HAP-1 (cell line): ENCODE measurements around the gene SIT1.

Experiments used
- DNase-seq, 2 experiments: peaks; one replicate each; pipeline ENCODE4 v3.0.0-alpha.2; 2016 to 2020; ENCODE audit warnings: low spot score in 2 of 2
- H3K27me3 ChIP-seq: fragments of 250-450 bp; sonication (Bioruptor Pico); 2 replicates; pipeline ENCODE4 v1.5.1; 2020; ENCODE audit warnings: low read depth, mild to moderate bottlenecking, moderate library complexity
- H3K36me3 ChIP-seq: fragments of 250-450 bp; sonication (Bioruptor Pico); replicated peaks from 2 replicates; pipeline ENCODE4 v1.5.1; 2020; ENCODE audit warnings: mild to moderate bottlenecking
- H3K4me1 ChIP-seq: fragments of 250-450 bp; sonication (Bioruptor Pico); 2 replicates; pipeline ENCODE4 v1.5.1; 2020; ENCODE audit warnings: mild to moderate bottlenecking
- H3K4me3 ChIP-seq: fragments of 250-450 bp; sonication (Bioruptor Pico); 2 replicates; pipeline ENCODE4 v1.5.1; 2020; ENCODE audit warnings: mild to moderate bottlenecking, moderate library complexity
- H3K9me3 ChIP-seq: fragments of 250-450 bp; sonication (Bioruptor Pico); 2 replicates; pipeline ENCODE4 v1.5.1; 2020; ENCODE audit warnings: mild to moderate bottlenecking, moderate library complexity
- in situ Hi-C: fragments of 300-500 bp; cut with MboI; formaldehyde crosslinking; loops from 3 replicates; pipeline ENCODE4 v1.14.3; 2020; ENCODE audit warnings: low sequenced_read_pairs, inconsistent platforms, mixed read lengths

Gene SIT1, protein sequence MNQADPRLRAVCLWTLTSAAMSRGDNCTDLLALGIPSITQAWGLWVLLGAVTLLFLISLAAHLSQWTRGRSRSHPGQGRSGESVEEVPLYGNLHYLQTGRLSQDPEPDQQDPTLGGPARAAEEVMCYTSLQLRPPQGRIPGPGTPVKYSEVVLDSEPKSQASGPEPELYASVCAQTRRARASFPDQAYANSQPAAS

GRCh38 chr9:35650341-35651158, at the start of gene SIT1:
SIT1 (minus strand) TSS chr9:35650931; CDS start chr9:35650853, 78 bp downstream.
- Histone ChIP-seq H3K27me3 (no peaks in the 10 kb centered on the region), H3K4me1 (peaks cover 7% of the 10 kb centered on the region), H3K9me3 (no peaks in the 10 kb centered on the region), H3K36me3 (no peaks in the 10 kb centered on the region), H3K4me3 (no peak within 1 kb of the TSS)
- DNase-seq: no peak
- in situ Hi-C loops: no loop called here

- no peak for DNase-seq
Measured at GRCh38 chr9:35700031-35700430, 49.3 kb upstream of the SIT1 start.

DNA sequence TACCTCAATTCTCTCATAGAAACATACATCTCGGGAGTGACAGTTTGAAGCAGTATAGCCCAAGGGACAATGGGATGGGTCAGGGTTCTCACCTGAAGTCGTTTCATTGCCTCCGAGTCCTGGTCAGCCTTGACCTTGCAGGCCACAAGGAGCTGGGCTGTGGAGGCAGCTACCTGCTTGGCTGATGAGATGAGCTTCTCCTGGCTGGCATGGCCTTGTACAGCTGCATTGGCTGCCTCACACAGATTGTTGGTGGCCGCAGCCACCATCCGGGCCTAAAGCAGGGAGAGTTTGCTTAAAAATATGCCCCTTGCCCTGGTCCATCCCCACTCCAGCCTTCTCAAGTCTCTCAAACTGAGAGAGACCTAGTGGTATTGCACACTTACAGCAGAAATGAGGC, 47.5 kb upstream of the SIT1 start:
- H3K27me3 ChIP-seq: no peaks in the 10 kb centered on the region
- H3K36me3 ChIP-seq: peaks cover 74% of the 10 kb centered on the region
- in situ Hi-C loops: no loop called here
- H3K4me1 ChIP-seq: peaks cover 6% of the 10 kb centered on the region; the same call in 1 of the 2 replicates
- no peaks in the 10 kb centered on the region for H3K9me3 ChIP-seq
- no peak overlapping the region for H3K4me3 ChIP-seq
- no peak for DNase-seq

More at GRCh38 chr9:35700031-35700430, 49.3 kb upstream of the SIT1 start:
- peaks cover 2% of the 10 kb centered on the region; the same call in 1 of the 2 replicates for H3K4me1 ChIP-seq
- no peaks in the 10 kb centered on the region for H3K9me3 ChIP-seq
- in situ Hi-C loops: no loop called here
- no peak overlapping the region for H3K4me3 ChIP-seq
- H3K27me3 ChIP-seq: no peaks in the 10 kb centered on the region
- H3K36me3 ChIP-seq: peaks cover 92% of the 10 kb centered on the region

DNA sequence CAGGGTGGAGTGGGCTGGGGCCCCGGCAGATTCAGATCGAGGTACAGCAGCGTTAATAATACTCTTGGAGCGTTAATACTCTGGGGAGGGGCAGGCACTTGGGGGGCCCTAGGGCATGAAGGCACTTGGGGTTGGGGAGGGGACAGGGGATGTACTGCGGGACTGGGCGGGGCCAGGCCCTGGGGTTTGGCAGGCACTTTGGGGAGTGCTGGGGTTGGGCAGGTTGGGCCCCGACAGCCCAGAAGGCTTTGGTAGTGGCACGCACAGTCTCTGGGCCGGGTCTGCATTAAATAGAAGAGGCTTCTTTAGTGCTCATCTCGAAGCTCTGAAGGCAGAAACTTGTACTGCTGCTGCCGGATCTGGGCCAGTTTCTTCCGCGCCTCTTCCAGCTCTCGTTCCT, 46.8 kb upstream of the SIT1 start:
- in situ Hi-C loops: no loop called here
- no peak for DNase-seq
- Histone ChIP-seq H3K4me1 (peaks cover 6% of the 10 kb centered on the region; the same call in 1 of the 2 replicates), H3K27me3 (no peaks in the 10 kb centered on the region), H3K4me3 (no peak overlapping the region), H3K9me3 (no peaks in the 10 kb centered on the region), H3K36me3 (peaks cover 66% of the 10 kb centered on the region)

DNA sequence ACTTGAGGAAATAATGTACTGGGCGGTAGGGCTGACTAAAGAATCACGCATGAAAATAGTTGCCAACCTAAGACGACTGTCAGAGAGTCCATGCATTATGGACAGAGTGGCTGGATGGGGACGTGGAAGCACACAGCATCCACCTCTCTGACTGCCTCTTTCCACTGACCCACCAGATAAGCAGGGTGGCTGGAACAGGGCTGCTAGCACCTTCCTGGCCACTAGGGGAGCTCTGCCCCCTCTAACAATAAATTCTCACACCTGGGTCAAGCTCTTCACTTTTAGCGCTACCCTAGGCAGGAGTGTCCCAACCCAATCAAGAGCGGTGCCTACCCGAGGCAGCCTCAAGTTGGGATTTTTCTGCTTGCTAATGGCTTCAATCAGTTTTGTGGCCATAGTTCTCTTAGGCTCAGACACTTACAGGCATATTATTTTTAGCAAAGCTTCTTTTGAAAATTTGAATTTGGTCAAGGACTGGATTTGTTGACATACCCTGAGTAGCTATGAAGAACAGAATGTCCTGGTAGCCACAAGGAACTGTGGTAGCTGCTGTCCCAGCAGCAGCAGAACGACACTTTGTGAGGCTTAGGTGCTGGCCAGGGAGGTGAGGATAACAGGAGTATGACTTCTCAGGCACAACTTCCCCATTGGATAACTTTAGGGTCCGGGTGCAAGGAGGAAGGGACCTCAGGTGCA, 45.9 kb upstream of the SIT1 start:
- Histone ChIP-seq H3K36me3 (peaks cover 58% of the 10 kb centered on the region), H3K9me3 (no peaks in the 10 kb centered on the region), H3K4me3 (no peak overlapping the region), H3K4me1 (peaks cover 6% of the 10 kb centered on the region; the same call in 1 of the 2 replicates), H3K27me3 (no peaks in the 10 kb centered on the region)
- peak; percentile 34 to 75 for DNase-seq
- in situ Hi-C loops: no loop called here

GRCh38 chr9:35695943-35696401, 45.2 kb upstream of the SIT1 start:
- Histone ChIP-seq H3K27me3 (no peaks in the 10 kb centered on the region), H3K4me1 (peaks cover 6% of the 10 kb centered on the region; the same call in 1 of the 2 replicates), H3K9me3 (no peaks in the 10 kb centered on the region), H3K4me3 (no peak overlapping the region), H3K36me3 (peaks cover 51% of the 10 kb centered on the region)
- no peak for DNase-seq
- in situ Hi-C loops: no loop called here

DNA sequence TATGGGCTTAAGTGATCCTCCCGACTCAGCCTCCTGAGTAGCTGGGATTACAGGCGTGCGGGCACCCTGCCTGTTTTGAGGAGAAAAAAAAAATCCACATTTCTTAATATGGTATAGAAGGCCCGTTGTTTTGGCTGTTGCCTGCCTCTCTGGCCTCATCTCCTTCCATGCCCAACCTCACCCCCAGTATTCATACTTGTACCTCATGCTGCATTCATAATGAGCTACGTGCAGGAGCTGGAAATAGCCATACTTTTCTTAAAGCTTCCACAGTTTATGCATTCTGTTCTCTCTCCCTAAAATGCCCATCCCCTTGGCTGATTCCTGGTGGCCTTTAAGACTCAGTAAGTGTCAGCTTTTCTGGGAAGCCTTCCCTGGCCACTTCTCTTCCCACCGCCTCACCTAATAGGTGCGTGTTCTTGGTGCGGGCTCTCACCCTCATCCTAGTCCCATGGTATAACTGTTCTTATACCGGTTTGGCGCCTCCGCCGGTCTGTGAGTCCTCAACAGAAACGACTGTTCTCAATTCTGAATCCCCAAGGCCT, 41.1 kb upstream of the SIT1 start:
- Histone ChIP-seq H3K27me3 (no peaks in the 10 kb centered on the region), H3K9me3 (no peaks in the 10 kb centered on the region), H3K4me3 (no peak overlapping the region; the same call in 1 of the 2 replicates), H3K36me3 (peaks cover 9% of the 10 kb centered on the region), H3K4me1 (peaks cover 6% of the 10 kb centered on the region)
- in situ Hi-C loops: no loop called here
- DNase-seq: no peak

GRCh38 chr9:35691334-35691650, 40.6 kb upstream of the SIT1 start:
- in situ Hi-C loops: no loop called here
- peaks cover 5% of the 10 kb centered on the region for H3K36me3 ChIP-seq
- no peak for DNase-seq

DNA sequence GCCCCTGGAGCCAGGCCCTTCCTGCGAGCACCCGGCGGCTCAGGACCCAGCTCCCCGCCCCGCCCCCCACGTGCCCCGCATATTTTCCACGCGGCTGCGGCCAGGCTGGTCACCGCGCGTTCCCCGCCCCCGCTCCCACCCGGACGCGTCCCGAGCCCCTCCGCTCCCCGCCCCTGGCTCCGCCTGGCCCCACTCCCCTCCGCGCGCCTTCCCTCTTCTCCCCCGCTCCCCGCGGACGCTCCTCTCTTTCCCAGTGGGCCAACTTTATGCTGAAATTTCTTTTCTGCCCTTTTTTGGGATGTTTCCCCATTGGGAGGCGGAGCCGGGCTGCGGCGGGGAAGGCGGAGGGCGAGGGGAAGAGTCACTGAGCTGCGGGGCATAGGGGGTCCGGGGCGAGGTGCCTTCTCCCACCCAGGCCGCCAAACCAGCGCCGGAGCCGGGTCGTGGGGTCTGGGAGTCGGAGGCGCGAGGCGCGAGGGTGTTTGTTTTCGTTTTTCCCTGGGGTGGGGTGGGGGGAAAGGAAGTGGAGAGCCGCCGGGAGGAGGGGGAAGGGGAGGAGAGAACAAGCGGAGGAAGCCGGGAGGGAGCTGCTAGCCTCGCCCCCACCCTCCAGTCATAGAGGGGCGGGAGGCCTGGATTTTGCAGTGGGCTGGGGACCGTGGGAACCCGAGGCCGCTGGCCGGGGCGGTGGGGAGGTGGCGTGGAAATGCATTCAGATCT, 40.0 kb upstream of the SIT1 start:
- DNase-seq: peak; percentile 54 to 80
- no peaks in the 10 kb centered on the region for H3K9me3 ChIP-seq
- peak overlapping the region; percentile 64 for H3K4me3 ChIP-seq
- peaks cover 6% of the 10 kb centered on the region for H3K4me1 ChIP-seq
- no peaks in the 10 kb centered on the region for H3K27me3 ChIP-seq
- peaks cover under 1% of the 10 kb centered on the region; the same call in 1 of the 2 replicates for H3K36me3 ChIP-seq
- in situ Hi-C loops: no loop called here

More at GRCh38 chr9:35691334-35691650, 40.6 kb upstream of the SIT1 start:
- no peaks in the 10 kb centered on the region for H3K9me3 ChIP-seq
- peaks cover 6% of the 10 kb centered on the region for H3K4me1 ChIP-seq
- peak overlapping the region; percentile 64 for H3K4me3 ChIP-seq
- no peaks in the 10 kb centered on the region for H3K27me3 ChIP-seq

DNA sequence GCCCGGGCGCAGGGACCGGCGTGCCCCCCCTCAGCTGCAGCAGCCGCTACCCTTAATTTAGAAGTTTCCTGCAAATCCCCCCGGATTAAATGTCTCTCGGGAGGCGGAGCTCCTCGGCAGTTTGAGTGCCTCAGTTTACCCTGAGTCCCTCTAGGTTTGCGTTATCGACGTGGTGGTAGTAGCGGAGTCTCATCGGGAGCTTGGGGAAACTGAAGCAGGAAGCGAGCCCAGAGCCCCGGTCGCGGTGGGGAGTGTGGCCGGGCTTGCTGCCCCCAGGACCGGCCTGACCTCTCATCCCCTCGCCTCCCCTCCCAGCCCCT, 39.5 kb upstream of the SIT1 start:
- no peaks in the 10 kb centered on the region for H3K36me3 ChIP-seq
- no peak for DNase-seq
- in situ Hi-C loops: no loop called here
- peaks cover 6% of the 10 kb centered on the region for H3K4me1 ChIP-seq
- H3K27me3 ChIP-seq: no peaks in the 10 kb centered on the region
- no peaks in the 10 kb centered on the region for H3K9me3 ChIP-seq
- peak overlapping the region; percentile 64 for H3K4me3 ChIP-seq

DNA sequence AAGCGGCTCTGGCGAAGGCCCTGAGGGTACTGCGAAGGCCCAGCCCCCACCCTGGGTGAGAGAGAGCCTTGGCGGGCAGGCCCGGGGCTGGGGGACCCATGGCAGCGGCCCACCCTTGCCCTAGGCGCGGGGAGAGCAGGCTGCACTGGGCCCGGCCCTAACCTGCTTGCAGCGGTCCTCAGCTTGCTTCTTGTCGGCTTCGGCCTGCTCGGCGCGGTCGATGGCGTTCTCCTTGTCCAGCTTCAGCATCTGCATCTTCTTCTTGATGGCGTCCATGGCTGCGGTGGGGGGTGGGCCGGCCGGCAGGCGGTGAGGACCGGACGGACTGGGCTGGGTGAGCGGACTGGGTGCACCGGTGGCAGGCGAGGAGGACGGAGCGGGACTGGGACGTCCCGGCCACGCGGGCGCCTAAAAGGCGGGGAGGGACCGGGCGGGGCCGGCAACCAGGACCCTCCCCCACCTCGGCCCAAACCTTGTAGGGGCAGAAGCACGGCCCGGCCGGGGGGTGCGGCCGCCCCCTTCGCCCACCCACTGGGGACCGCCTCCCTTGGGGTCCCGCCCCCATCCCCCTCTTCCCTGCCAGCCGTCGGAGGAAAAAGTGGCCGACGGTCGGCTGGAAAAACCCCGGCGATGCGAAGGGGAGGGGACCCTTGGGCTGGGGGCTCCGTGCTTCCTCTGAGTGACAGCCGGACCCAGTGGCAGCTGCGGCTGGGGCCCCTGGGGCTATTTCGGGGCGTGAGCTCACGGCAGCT, 39.0 kb upstream of the SIT1 start, which contains the start of gene TPM2:
Gene TPM2, minus strand, starts transcription at position 384 of the 752 bp plus-strand sequence. Its CDS starts 108 bp downstream, at position 276.
- no peaks in the 10 kb centered on the region for H3K36me3 ChIP-seq
- peak within 1 kb of the TSS; percentile 64 for H3K4me3 ChIP-seq
- no peaks in the 10 kb centered on the region for H3K9me3 ChIP-seq
- in situ Hi-C loops: no loop called here
- peaks cover under 1% of the 10 kb centered on the region for H3K4me1 ChIP-seq
- no peaks in the 10 kb centered on the region for H3K27me3 ChIP-seq
- DNase-seq: no peak

DNA sequence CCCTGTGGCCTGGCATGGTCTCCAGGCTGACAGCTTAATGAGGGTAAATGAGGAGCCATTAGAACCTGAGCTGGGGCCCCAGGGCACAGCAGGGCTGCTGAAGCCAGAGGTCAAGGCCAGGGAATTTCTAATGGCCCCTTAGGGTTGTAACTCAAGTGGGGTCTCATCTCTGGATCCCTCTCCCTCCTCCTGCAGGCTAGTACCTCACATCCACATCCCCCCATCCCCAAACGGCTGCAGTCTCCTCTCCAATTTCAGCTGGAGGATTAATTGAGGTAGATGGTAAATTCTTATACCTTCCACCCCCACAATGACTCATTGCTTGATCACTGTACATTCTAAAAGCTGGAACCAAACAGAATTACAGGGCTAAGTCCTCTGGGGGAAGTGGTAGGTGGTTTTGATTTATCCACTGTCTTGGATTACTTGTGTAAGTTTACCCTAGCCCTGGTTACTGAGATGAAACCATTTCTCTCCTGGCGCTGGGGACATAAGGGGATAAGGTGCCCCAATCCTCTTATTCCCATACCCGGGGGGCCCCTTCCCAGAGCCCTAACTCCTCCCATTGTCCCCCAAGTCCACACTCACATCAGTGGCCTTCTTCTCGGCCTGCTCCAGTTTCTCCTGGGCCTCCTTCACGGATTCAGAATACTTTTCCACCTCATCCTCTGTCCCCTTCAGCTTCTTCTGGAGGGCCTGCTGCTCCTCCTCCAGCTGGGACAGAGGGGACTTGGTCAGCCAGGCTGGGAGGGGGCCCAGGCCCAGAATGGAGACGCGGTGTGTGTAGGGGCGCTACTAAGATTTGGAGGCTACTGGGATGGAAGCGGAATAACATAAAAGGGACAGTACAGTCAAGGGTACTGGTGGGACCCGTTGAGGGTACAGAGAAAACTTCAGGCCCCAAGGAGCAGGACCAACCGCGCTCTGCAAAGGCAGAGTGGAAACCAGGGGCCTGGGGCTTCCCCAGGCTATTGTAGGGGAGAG, 38.1 kb upstream of the SIT1 start:
- Histone ChIP-seq H3K4me1 (no peaks in the 10 kb centered on the region; the same call in 1 of the 2 replicates), H3K4me3 (no peak overlapping the region), H3K36me3 (no peaks in the 10 kb centered on the region; the same call in 1 of the 2 replicates), H3K27me3 (no peaks in the 10 kb centered on the region), H3K9me3 (no peaks in the 10 kb centered on the region)
- in situ Hi-C loops: no loop called here
- no peak for DNase-seq
